GM12864 (cell line): ENCODE data around the gene COQ6.

ENCODE experiments used
- DNase-seq: peaks from one replicate; pipeline ENCODE4 v3.0.0-alpha.2; 2011; ENCODE audit warnings: low read depth
- H3K4me3 ChIP-seq: 2 replicates; pipeline ENCODE4 v1.5.1; 2011; ENCODE audit warnings: mild to moderate bottlenecking, low read depth, low read length, control low read depth
- CTCF ChIP-seq: IDR thresholded peaks from 2 replicates; pipeline ENCODE4 v1.5.1; 2011; ENCODE audit warnings: low read depth, mild to moderate bottlenecking, moderate library complexity, low read length, control low read depth, inconsistent platforms; ENCODE audit errors: missing control alignments

Gene COQ6

GRCh38 chr14:73935666-73936065 is 14.4 kb upstream of the COQ6 start:
- no peak overlapping the region for H3K4me3 ChIP-seq
- DNase-seq, result no peak
- TF ChIP-seq CTCF, result no peak

- TF ChIP-seq CTCF, result no peak
- no peak overlapping the region for H3K4me3 ChIP-seq
- DNase-seq, result no peak
Measured at GRCh38 chr14:73936548-73936947, 13.6 kb upstream of the COQ6 start.

GRCh38 chr14:73937012-73937411 is 13.1 kb upstream of the COQ6 start:
- no peak overlapping the region for H3K4me3 ChIP-seq

GRCh38 chr14:73942180-73942579 is 7.9 kb upstream of the COQ6 start:
- H3K4me3 ChIP-seq, result no peak overlapping the region
- DNase-seq, result no peak
- no peak for TF ChIP-seq CTCF

More at GRCh38 chr14:73937012-73937411, 13.1 kb upstream of the COQ6 start:
- no peak for TF ChIP-seq CTCF
- DNase-seq, result no peak

- DNase-seq, result no peak
- no peak for TF ChIP-seq CTCF
- no peak overlapping the region for H3K4me3 ChIP-seq
Measured at GRCh38 chr14:73943083-73943482, 7.0 kb upstream of the COQ6 start.

GRCh38 chr14:73944432-73945158 is 5.5 kb upstream of the COQ6 start:
- no peak for DNase-seq
- TF ChIP-seq CTCF, result no peak
- no peak overlapping the region for H3K4me3 ChIP-seq

- TF ChIP-seq CTCF, result no peak
- H3K4me3 ChIP-seq, result no peak overlapping the region
- no peak for DNase-seq
Measured at GRCh38 chr14:73945159-73945670, 4.9 kb upstream of the COQ6 start.
